Medulla oblongata (tissue), 1 donor: ENCODE measurements around the gene TTC34.
"Not testable (repeated sequence)": the region's sequence is repeated elsewhere in the genome, so short reads cannot be mapped to it uniquely, and the experiment has no call there.

Experiments used
- DNase-seq: peaks from one replicate; pipeline ENCODE4 v3.0.0-alpha.2; 2015; ENCODE audit errors: extremely low spot score

The TTC34 gene

DNA sequence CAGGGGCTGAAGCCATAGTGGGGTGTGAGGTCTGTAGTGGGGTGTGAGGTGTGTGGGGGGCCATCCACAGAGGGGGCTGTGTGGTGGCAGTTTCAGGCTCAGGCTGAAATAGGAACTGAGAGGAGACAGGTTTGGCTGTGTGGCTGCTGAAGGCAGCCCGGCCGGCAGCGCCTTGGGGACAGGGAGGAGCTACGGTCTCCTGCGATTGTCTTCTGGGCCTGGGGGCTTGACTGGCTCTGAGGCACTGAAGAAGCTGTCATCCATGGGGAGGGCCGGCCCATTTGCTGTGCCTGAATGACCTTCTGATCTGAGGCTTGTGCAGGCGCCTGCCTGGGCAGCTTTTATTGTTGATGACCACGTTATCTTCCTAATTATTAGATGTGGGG lies 10.0 kb upstream of the TTC34 start:
- no peak for DNase-seq

DNA sequence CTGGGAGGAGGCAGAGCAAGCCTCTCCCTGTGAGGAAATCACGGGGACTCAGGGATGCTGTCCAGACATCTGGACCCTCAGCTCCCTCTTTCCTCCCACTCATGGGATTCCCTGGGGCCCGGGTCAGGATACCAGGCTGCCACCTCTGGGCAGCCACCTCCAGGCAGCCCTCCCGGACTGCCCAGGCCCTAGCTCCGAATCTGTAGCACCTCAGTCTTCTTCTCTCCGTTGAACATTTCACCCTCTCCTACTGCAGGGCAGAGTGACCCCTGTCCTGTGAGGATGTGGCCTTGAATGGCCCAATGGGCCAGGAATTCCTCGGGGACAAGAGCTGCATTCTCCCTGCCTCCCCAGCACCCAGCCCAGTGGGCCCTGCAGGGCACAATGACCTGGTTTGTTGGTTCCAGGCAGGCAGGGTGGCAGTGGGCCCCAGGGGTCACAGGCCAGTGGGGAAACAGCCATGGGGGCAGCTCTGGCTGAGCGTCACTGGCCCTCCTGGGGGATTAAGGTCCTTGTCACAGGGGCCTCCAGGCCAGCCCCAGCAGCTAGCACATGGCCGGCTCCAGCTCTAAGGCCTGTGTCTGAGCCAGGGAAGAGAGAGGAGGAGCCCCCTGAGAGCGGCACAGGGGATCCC lies 9.5 kb upstream of the TTC34 start:
- DNase-seq = no peak

GRCh38 chr1:2810281-2810680 lies 8.8 kb upstream of the TTC34 start:
- no peak for DNase-seq

GRCh38 chr1:2809656-2810055 lies 8.2 kb upstream of the TTC34 start:
- DNase-seq = no peak

DNA sequence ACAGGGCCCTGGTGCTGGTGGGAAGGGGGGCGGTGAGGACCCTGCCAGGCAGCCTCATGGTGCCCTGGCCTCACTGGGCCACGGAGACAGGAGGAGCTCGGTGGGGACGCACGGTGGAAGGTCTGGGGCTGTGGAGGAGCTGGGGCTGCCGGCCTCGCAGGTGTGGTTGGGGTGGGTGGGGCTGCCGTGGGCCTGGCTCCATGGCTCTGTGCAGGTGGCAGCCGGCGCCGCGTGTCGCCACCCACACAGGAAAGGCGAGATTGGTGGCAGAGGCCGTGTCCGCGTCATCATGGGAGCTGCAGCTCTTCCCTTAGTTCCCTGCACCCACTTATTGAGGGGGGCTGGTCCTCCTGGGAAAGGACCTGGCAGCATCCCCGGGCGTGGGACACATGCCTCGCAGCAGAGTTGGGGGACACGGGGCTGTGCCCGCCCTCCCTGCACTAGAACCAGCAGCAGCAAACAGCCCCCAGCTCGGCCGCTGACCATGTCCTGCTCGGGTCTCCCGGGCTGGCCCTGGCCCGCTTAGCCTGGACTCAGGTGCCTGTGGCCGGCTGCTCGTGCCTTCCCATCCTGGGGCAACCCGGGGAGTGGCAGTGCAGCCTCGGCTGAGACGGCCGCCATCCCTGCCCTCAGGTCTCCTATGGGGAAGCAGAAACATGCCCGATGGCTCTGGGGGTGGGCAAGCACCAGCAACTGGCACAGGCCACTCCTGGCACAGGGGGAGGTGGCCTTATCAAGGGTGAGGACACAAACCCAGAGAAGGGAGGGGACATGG lies 7.5 kb upstream of the TTC34 start:
- no peak for DNase-seq

DNA sequence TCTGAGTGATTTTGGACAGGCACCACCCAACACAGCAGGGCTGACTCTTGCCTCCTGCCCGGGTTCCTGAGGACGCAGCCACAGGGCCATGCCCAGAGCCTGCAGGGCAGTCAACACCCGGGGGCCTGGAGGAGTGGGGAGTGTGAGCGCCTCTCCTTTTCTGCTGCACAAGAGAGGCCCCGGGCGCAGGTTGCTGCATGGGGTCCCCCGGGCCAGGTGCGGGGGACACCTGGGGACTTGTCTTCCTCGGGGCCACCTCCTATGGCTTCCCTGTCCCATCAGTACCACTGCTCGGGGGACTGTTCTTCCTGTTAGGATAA lies 6.9 kb upstream of the TTC34 start:
- no peak for DNase-seq

DNA sequence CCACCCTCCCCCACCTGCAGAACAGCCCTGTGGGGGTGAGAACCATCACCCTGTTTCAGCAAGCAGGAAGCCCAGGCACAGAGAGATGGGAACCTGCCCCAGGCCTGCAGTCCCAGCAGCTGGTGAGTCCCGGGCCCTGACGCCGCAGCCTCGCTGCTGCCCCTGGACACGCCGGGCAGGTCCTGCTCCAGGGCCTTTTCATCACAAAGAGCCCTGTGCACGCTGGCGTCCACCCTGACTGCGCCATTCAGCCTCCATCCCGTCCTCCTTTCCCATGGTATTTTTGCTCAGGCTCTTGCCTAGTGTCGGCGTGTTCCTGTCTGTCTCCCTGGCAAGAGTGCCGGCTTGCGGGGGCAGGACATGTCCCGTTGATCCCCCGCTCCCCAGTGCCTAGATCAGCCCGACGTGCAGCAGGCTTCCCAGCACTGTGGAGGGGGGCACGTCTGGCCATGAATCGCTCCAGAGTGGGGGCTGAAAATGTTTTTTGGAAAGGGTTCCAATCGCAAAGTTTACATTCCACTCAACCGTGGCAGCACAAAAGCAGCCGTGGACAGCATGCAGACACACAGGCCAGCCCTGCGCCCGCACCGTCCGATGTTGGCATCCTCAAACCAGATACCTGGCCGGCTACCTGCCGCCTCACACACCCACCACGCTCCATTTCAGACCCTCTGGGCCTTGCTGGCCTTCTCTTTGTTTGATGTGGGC lies 6.3 kb upstream of the TTC34 start:
- no peak for DNase-seq

DNA sequence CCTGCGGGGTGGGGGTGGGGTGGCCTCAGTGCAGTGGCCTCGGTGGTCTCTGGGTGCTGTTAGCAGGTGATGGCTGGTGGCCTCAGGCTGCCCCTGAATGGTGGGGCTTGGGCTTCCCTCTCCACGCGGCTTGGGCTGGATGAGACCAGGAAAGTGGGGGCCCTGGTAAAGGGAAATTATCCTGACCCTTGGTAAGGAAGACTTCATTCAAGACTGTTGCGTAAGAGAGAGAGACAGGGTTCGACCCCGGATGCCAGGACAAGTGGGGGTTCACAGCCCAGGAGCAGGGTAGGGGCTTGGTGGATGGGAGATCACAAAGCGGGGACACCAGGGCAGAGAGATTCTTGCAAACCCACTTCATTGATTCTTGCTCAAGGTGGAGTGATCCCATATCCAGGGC lies 5.5 kb upstream of the TTC34 start:
- no peak for DNase-seq

GRCh38 chr1:2806591-2806990 lies 5.1 kb upstream of the TTC34 start:
- no peak for DNase-seq

- DNase-seq = no peak
These were observed 4.4 kb upstream of the TTC34 start for GRCh38 chr1:2805801-2806430.

DNA sequence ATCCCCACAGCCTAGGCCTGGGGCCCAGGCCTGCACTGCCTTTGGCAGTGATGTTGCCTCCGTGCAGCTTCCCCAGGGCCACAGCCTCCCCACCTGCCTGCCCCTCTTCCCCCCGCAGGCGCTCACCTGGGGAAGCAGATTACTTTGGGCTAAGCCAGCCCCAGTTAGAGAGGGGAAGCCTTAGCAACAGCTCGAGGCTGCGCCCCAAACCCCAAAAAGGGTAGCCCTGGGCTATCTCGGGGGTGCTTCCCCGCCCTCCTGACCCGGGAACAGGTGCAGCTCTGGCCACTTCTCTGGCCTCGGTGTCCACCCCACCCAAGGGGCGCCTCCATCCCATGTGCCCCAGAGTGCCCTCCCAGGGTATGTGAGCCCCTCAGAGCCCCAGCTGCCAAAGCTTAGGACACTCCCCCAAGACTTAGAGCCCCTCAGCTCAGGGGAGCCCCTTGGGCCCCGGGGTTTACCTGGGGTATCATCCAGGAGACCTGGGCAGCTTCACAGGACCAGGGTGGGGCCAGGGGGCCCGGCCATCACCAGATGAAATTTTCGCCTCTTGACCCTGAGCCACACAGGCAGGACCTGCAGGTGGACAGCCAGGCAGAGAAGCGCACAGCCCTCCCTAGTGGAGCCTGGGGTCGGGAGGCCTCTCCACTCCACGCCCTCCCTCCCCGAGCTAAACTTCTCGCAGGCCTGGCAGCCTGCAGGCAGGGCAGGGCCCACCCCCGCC lies 3.3 kb upstream of the TTC34 start:
- no peak for DNase-seq

- DNase-seq = no peak
These were observed 2.6 kb upstream of the TTC34 start for GRCh38 chr1:2803931-2804627.

- DNase-seq = no peak
These were observed 1.8 kb upstream of the TTC34 start for GRCh38 chr1:2803086-2803930.

- DNase-seq = no peak
These were observed 998 bp upstream of the TTC34 start for GRCh38 chr1:2802421-2802961.

DNA sequence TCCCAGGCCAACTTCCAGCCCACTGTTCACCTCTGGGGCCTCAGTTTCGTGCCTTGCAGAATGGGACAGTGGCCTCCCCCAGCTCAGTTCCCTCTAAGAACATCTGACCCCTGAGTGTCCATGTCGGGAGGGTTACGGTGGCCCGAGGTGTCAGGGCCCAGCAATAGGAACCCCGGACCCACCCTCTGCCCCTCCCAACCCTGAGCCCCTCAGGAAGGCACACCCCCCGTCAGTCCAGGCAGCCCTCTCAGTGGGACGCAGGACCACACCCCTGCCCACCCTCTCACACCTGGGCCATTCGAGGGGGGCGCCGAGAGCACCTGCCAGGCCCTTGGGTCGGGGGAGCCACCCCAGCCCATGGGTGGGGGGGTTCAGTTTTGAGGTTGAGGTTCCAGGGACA lies 447 bp downstream of the TTC34 start:
- DNase-seq = no peak

- no peak for DNase-seq
These were observed 838 bp downstream of the TTC34 start for GRCh38 chr1:2800664-2801045.

DNA sequence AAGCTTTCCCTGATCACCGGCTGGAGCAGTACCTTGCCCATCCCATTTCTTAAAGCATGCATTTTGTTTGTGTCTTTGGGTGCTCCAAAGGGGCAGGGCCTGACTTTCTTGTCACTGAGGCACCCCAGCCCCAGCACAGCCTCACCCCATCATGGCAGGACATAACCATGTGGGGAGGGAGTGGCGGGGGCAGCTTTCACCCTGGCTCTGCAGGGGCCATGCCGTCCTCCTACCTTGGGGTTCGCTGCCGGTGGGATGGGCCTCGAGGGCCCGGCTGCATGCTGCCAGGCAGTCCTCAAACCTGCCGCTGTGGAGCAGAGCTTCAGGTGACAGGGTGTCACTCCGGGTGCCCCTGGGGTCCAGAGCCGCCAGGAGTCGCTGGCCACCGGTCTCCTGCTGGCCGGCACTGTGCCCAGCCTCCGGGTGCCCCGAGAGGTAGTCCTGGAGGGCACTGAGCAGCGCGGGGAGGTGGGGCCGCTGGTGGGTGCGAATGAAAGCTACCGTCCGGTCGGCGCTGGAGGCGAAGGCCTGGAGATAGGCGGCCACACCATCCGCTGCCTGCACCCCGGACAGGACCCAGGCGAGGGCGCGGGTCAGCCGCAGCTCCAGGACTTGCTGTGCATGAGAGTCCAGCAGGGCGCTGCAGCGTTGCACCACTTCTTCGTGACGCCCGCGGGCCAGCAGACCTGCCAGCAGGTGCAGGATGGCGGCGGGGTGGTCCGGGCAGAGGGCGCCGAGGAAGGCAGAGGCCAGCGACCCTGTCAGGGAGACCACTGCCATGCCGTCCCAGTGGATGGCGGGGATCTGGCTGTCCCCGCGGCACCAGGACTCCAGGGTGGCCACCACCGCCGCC lies 1.5 kb downstream of the TTC34 start:
- no peak for DNase-seq

GRCh38 chr1:2798958-2799357 lies 2.5 kb downstream of the TTC34 start:
- DNase-seq = not testable (repeated sequence)

- DNase-seq = no peak
These were observed 3.8 kb downstream of the TTC34 start for GRCh38 chr1:2797741-2798016.
